Effector memory CD4-positive, alpha-beta T cell (primary cell): ENCODE data around the gene PMVK.
"Not testable (repeated sequence)": the region's sequence is repeated elsewhere in the genome, so short reads cannot be mapped to it uniquely, and the experiment has no call there.

Experiments
- DNase-seq, 3 donors: peaks; one replicate each; pipeline ENCODE4 v3.0.0-alpha.2; 2020
- H3K27ac ChIP-seq: 2 replicates; pipeline ENCODE4 v1.7.0; 2013; ENCODE audit warnings: mild to moderate bottlenecking, low read length, moderate library complexity; ENCODE audit not compliant: insufficient read depth, poor library complexity, severe bottlenecking
- H3K27me3 ChIP-seq: replicated peaks from 2 replicates; pipeline ENCODE4 v1.7.0; 2013; ENCODE audit warnings: mild to moderate bottlenecking, low read length; ENCODE audit not compliant: insufficient read depth, control insufficient read depth, poor library complexity, severe bottlenecking
- H3K36me3 ChIP-seq: 2 replicates; pipeline ENCODE4 v1.7.0; 2013; ENCODE audit warnings: mild to moderate bottlenecking, low read length, moderate library complexity; ENCODE audit not compliant: control insufficient read depth, insufficient read depth
- H3K4me1 ChIP-seq: 2 replicates; pipeline ENCODE4 v1.7.0; 2013; ENCODE audit warnings: low read length, mild to moderate bottlenecking; ENCODE audit not compliant: control insufficient read depth, insufficient read depth, poor library complexity, severe bottlenecking
- H3K4me3 ChIP-seq: 2 replicates; pipeline ENCODE4 v1.7.0; 2013; ENCODE audit warnings: low read length, low read depth, mild to moderate bottlenecking; ENCODE audit not compliant: insufficient read depth, poor library complexity, severe bottlenecking
- H3K9me3 ChIP-seq: 2 replicates; pipeline ENCODE4 v1.7.0; 2013; ENCODE audit warnings: mild to moderate bottlenecking, low read length, moderate library complexity; ENCODE audit not compliant: control insufficient read depth

The PMVK gene

DNA sequence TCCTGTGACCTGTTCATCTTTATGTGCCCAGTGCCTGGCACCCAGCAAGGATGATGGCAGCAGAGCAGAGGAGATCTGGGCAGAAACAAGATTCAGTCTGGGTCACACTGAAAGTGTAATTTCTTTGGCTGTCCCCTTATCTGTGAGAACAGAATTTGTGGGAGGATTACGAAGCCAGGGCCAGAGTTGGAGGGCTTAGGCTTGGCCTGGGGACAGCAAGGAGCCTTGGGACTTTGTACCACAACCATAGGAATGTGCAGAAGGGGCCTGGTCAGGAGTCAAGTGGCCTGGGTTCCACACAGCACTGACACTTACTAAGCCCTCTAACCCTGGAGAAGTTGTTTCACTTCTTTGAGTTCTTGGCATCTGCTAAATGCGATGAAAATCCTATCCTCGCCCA lies 12.8 kb downstream of the PMVK start:
- H3K27ac ChIP-seq, result no peak overlapping the region
- no peak overlapping the region for H3K4me3 ChIP-seq
- no peaks in the 10 kb centered on the region for H3K27me3 ChIP-seq
- H3K9me3 ChIP-seq, result no peaks in the 10 kb centered on the region
- H3K4me1 ChIP-seq, result no peaks in the 10 kb centered on the region
- H3K36me3 ChIP-seq, result peaks cover 33% of the 10 kb centered on the region
- no peak for DNase-seq

DNA sequence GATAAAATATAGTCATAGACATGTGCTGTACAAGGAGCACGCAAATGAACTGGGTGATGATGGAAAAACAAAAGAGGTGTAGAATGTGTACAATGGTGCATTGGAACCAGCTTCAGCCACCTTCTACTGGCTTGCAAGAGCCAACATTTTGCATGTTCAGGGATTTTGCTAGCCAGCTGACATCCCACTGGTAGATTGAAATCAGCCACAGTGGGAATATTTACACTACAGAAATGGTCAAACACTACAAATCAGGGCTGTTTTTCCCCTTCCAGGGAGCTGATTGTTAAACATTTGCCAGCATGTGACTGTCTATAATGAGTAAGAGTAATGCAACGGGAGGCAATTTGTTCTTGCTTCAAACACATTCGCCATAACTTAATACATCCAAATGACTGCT lies 23.2 kb downstream of the PMVK start:
- Histone ChIP-seq H3K27ac (no peak overlapping the region), H3K9me3 (no peaks in the 10 kb centered on the region), H3K36me3 (no peaks in the 10 kb centered on the region), H3K4me3 (no peak overlapping the region), H3K27me3 (no peaks in the 10 kb centered on the region), H3K4me1 (no peaks in the 10 kb centered on the region)
- DNase-seq, result no peak

DNA sequence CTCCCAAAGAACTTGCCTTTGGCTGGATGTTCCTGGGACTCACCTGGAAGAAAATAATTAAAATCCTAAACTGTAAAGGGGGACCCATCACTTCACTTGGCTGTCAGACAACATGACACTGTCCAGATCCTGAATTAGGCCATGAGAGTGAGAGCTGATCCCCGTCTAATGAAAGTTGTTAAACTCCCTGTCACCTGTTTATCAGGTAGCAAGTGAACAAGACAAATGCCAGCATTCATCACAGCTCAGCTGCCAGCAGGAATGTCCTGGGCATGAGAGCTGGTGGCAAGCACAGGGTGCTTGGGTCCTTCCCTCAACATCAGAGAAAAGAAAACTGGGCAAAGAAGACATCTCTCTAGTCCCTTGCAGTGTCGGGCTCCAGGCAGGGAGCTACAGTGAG lies 23.8 kb downstream of the PMVK start:
- DNase-seq, result no peak
- Histone ChIP-seq H3K27me3 (no peaks in the 10 kb centered on the region), H3K4me3 (no peak overlapping the region), H3K27ac (no peak overlapping the region), H3K9me3 (no peaks in the 10 kb centered on the region), H3K4me1 (no peaks in the 10 kb centered on the region), H3K36me3 (no peaks in the 10 kb centered on the region)

DNA sequence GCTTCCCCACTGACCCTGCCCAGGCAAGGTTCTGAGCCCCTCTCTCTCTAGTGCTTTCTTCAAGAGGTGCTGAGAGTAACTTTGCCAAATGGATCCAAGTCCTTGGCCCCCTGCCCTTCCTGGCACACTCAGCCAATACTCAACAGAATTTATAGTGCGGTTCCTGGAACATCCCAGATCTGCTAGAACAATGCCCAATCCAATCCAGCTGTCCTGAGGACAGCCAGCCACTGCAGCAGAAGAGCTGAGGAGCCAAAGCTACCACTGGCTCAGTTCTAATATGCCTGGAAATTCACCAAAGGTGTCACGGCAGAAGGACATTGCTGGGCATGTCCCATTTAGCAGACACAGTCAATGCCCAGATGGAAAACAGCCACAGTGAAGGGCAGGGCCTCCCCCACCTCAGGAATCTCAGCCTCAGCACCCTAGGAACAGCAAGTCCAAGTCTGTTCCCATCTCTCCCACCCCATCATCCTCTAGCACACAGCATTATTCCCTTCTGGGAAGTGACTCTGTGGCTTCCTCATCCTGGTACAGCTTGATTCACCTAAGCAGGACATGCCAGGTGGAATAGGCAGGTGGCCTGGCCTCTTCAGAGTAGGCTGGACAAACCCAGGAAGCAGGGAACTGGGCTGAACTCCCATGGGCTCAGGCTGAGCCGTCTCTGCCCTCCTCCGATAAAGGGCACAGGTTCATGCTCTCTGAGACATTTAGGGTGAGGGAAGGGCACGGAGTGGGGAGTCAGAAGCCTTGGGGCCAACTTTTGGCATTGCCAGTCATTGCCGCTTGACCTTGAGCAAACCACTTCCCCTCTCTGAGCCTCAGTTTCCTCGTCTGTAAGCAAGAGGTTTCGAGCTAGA lies 24.6 kb downstream of the PMVK start:
- no peaks in the 10 kb centered on the region for H3K36me3 ChIP-seq
- no peak overlapping the region for H3K4me3 ChIP-seq
- H3K4me1 ChIP-seq, result no peaks in the 10 kb centered on the region
- H3K27ac ChIP-seq, result no peak overlapping the region
- no peaks in the 10 kb centered on the region for H3K9me3 ChIP-seq
- DNase-seq, result no peak
- no peaks in the 10 kb centered on the region for H3K27me3 ChIP-seq

DNA sequence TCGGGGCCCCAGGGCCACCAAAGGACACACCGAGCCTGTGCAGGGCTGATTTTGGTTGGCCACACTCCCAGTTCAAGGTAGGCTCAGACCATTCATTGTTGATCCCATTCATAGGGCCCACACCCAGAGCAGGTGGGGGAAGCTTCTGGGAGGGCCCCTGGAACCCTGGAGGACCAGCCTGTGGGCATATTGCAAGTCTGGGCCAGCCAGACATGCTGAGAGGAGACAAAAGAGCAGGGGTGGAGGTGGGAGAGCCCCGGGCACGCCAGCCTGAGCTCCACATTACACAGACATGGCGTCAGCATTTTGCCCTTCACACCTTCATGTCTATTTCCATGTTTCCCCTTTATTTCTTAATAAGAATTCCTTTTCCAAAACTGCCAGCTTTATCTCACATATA lies 25.7 kb downstream of the PMVK start:
- no peaks in the 10 kb centered on the region for H3K27me3 ChIP-seq
- H3K4me3 ChIP-seq, result no peak overlapping the region
- H3K9me3 ChIP-seq, result no peaks in the 10 kb centered on the region
- no peaks in the 10 kb centered on the region for H3K36me3 ChIP-seq
- H3K27ac ChIP-seq, result no peak overlapping the region
- no peaks in the 10 kb centered on the region for H3K4me1 ChIP-seq
- no peak for DNase-seq

DNA sequence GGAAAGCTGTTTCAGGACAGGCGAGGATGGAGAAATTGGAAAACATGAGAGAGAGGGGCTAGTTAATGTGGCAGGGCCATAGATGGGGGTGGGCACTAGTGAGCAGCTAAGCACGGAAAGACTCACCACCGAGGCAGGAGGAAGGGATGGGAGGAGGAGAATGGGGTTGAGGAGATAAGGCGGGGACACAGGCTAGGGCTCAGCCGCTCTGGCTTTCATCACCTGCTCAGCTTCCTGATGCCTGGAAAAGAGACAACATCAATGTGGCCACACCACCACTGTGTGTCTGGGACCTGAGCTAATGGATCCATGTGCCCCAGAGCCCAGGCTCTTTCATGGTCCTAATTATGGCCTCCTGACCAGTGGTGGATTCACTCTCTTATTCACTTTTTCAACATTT lies 27.6 kb downstream of the PMVK start:
- no peaks in the 10 kb centered on the region for H3K4me1 ChIP-seq
- no peaks in the 10 kb centered on the region for H3K9me3 ChIP-seq
- H3K27ac ChIP-seq, result no peak overlapping the region
- no peak for DNase-seq
- H3K4me3 ChIP-seq, result no peak overlapping the region
- H3K27me3 ChIP-seq, result no peaks in the 10 kb centered on the region
- H3K36me3 ChIP-seq, result no peaks in the 10 kb centered on the region

DNA sequence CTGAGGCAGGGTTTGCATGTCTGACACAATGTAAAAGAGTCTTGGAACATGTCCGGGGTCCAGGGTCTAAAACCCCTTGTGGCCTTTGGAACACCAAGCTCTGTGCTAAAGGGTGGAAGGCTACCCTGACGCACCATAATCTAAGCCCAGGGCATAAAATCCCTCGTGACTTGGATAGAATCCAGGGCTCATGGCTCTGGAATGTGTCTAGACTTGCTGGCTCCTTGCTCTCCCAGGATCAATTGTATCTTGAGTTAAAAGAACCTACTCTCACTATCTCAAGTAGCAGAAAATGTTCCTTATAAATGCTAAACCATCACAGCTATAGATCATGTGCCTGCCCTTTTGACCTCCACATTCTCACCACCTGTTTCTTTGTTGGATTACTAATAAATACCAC lies 28.4 kb downstream of the PMVK start:
- H3K27me3 ChIP-seq, H3K4me1 ChIP-seq, H3K9me3 ChIP-seq, H3K36me3 ChIP-seq, H3K27ac ChIP-seq, H3K4me3 ChIP-seq, DNase-seq: not testable (repeated sequence)

DNA sequence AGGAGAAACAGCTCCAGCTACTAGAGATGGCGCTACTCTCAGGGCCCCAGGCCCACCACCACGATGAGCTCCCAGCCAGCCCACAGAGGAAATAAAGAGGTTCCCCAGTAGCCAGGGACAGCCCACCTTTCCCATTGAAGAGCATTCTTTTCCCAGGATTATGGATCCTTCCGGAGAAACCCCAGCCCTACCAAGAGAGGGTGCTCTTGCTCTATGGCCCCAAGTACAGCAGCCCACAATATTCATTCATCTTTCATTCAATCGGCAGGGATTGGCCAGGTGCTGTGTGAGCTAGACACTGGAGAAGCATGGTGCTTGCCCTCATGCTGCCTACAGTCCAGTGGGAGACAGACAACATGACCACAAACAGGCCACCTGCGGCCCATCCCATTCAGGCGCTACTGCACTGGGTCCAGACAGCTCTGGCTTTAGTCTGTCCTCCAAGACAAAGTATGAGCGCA lies 29.9 kb downstream of the PMVK start:
- H3K27ac ChIP-seq, result no peak overlapping the region
- H3K4me3 ChIP-seq, result no peak overlapping the region
- DNase-seq, result no peak
- no peaks in the 10 kb centered on the region for H3K4me1 ChIP-seq
- H3K9me3 ChIP-seq, result no peaks in the 10 kb centered on the region
- no peaks in the 10 kb centered on the region for H3K27me3 ChIP-seq
- H3K36me3 ChIP-seq, result no peaks in the 10 kb centered on the region

DNA sequence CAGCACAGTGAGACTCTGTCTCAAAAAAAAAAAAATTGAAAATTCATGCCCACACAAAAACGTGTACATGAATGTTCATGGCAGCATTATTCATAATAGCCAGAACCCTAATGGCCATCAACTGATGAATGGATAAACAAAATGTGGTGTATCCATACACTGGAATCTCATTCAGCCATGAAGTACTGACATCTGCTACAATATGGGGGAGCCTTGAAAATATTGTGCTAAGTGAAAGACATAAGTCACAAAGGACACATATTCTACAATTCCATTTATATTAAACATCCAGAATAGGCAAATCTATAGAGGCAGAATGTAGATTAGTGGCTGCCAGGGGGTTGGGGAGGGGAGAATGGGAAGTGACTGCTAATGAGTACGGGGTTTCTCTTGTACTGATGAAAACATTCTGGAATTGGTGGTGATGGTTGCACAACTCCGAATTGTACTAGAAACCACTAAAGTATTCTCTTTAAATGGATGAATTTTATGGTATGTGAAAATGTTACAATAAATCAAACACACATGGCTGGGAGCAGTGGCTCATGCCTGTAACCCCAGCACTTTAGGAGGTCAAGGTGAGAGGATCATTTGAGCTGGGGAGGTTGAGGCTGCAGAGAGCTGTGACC lies 33.5 kb downstream of the PMVK start:
- Histone ChIP-seq H3K9me3 (no peaks in the 10 kb centered on the region), H3K27me3 (no peaks in the 10 kb centered on the region), H3K4me3 (no peak overlapping the region), H3K4me1 (no peaks in the 10 kb centered on the region), H3K36me3 (no peaks in the 10 kb centered on the region), H3K27ac (no peak overlapping the region)
- no peak for DNase-seq

DNA sequence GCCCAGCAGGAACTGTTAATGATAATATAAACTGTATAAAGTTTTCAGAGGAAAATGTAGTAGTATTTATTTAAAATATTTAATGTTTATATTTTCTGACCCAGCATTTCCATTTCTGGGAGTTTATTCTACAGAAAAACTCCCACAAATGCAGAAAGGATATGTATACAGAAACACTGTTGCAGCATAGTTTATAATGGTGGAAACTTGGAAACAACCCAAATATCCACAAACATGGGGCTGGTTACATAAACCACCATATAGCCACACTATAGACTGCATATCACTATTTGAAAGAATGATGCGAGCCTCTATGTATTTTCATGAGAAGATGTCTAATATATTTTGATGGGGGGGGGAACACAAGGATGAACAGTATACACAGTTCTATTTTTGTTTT lies 34.9 kb downstream of the PMVK start:
- H3K4me3 ChIP-seq, result no peak overlapping the region
- no peak for DNase-seq

More for the DNA sequence above, 34.9 kb downstream of the PMVK start:
- no peak overlapping the region for H3K27ac ChIP-seq
- H3K9me3 ChIP-seq, result no peaks in the 10 kb centered on the region
- H3K27me3 ChIP-seq, result no peaks in the 10 kb centered on the region
- no peaks in the 10 kb centered on the region for H3K4me1 ChIP-seq
- H3K36me3 ChIP-seq, result no peaks in the 10 kb centered on the region
